Psoas muscle (tissue), 8 donors: Measurements from ENCODE around the gene PSMF1. TPM values are rescaled to one million over a fixed set of nuclear protein-coding genes. Genes with fewer than 3 reads are reported as not detected.

Source experiments
- ATAC-seq, 4 donors: fragments of 200-7000 bp; cut with Tn5 transposase; one replicate each; pipeline ENCODE4 v1.9.1; 2020; ENCODE audit warnings: moderate library complexity in 3 of 4, mild to moderate bottlenecking in 2 of 4
- DNase-seq, 2 donors: peaks; one replicate each; pipeline ENCODE4 v3.0.0-alpha.2; 2020
- H3K27ac ChIP-seq: fragments of 200-600 bp; one replicate; pipeline ENCODE4 v1.8.0; 2022
- H3K27me3 ChIP-seq, 3 donors: fragments of 200-600 bp in 1 of 3; one replicate each; pipeline versions ENCODE4 v1.6.1 to v1.8.0; 2013 to 2022; ENCODE audit warnings: low read length in 2 of 3, mild to moderate bottlenecking in 2 of 3, moderate library complexity in 1 of 3; ENCODE audit not compliant: insufficient read depth in 3 of 3
- H3K36me3 ChIP-seq, 2 donors: fragments of 200-600 bp in 1 of 2; one replicate each; pipeline versions ENCODE4 v1.6.1 to v1.8.0; 2013 to 2022; ENCODE audit warnings: low read depth in 1 of 2, mild to moderate bottlenecking in 1 of 2, moderate library complexity in 1 of 2; ENCODE audit not compliant: insufficient read depth in 1 of 2
- H3K4me1 ChIP-seq: fragments of 200-600 bp; one replicate; pipeline ENCODE4 v1.8.0; 2022
- H3K4me3 ChIP-seq: fragments of 200-600 bp; one replicate; pipeline ENCODE4 v1.8.0; 2022; ENCODE audit warnings: mild to moderate bottlenecking
- H3K9me3 ChIP-seq: fragments of 200-600 bp; one replicate; pipeline ENCODE4 v1.8.0; 2022
- CTCF ChIP-seq: fragments of 200-600 bp; IDR thresholded peaks from one replicate; pipeline ENCODE4 v1.8.0; 2022; ENCODE audit warnings: antibody characterized with exemption
- WGBS, 3 donors: extraction: QIAGEN DNeasy Blood & Tissue Kit; methylation state at CpG; one replicate each; pipeline versions ENCODE4 v1.1.6 to v1.1.7; 2013; 5-methylcytosine and 5-hydroxymethylcytosine counted together
- intact Hi-C, 2 donors: fragments of 100-400 bp; cut with DNase I; formaldehyde crosslinking; loops; one replicate each; pipeline versions ENCODE4 v1.11.0 to v1.14.2; 2022
- polyA plus RNA-seq, 3 donors: library from polyadenylated mRNA; stranded (reverse); fragments of 200-250 nt; gene quantifications; one replicate each; pipeline ENCODE4 v1.2.3, GENCODE V29; 2013
- total RNA-seq, 4 donors: library from RNA; stranded (reverse); fragmentation: NEBNext Ultra II Directional in 2 of 4; extraction: Animal tissue kit (Norgen Biotek cat#: 25700) in 2 of 4; gene quantifications; one replicate each; pipeline versions ENCODE4 v1.2.1 to v1.2.4, GENCODE V29; 2021 to 2023
- donor health status: healthy with polysubstance abuse.
- donor health status: DM: no; HTN: no; CAD: no; lungs with moderate emphysema.
- donor health status: Bipolar disorder and iron deficiency.
- donor health status: healthy.
- donor health status: DM: yes; HTN: yes; CAD: no.
- donor health status: DM: no; HTN: no; CAD: no.
- donor health status: DM: no; HTN: no; CAD: no.
- donor health status: DM: yes; HTN: yes; CAD: no.

Gene PSMF1
- total and polyA plus RNA-seq, 7 donors, result 81.0 to 159 (median 137) TPM

- 70 to 76% (median 72%) methylated on average over 2 of the region's 2 CpGs for WGBS, 3 donors
- ATAC-seq (no peak), DNase-seq (no peak)
- Histone ChIP-seq H3K27ac (no peak overlapping the region), H3K4me1 (no peaks in the 10 kb centered on the region), H3K36me3 (peaks cover 14 to 94% of the 10 kb centered on the region in 2 donors), H3K4me3 (no peak overlapping the region), H3K9me3 (no peaks in the 10 kb centered on the region), H3K27me3 (no peaks in the 10 kb centered on the region)
- no peak for TF ChIP-seq CTCF
- intact Hi-C loops, result no loop called here
These were observed 45.3 kb downstream of the PSMF1 start for GRCh38 chr20:1163653-1164052.

- DNase-seq (no peak), ATAC-seq (no peak)
- H3K27ac ChIP-seq, result no peak overlapping the region
- no peak overlapping the region for H3K4me3 ChIP-seq
- TF ChIP-seq CTCF, result no peak
- intact Hi-C loops, result no loop called here
- H3K36me3 ChIP-seq, result peaks cover 19 to 99% of the 10 kb centered on the region in 2 donors
- no peaks in the 10 kb centered on the region for H3K27me3 ChIP-seq
- no peaks in the 10 kb centered on the region for H3K9me3 ChIP-seq
- 94 to 98% (median 95%) methylated on average over 7 of the region's 7 CpGs for WGBS, 3 donors
- no peaks in the 10 kb centered on the region for H3K4me1 ChIP-seq
These were observed 46.5 kb downstream of the PSMF1 start for GRCh38 chr20:1164871-1165270.

GRCh38 chr20:1165521-1165920 is 47.1 kb downstream of the PSMF1 start:
- no peaks in the 10 kb centered on the region for H3K27me3 ChIP-seq
- H3K36me3 ChIP-seq, result peaks cover 19 to 99% of the 10 kb centered on the region in 2 donors
- H3K4me3 ChIP-seq, result no peak overlapping the region
- no peak overlapping the region for H3K27ac ChIP-seq
- no peak for TF ChIP-seq CTCF
- WGBS, 3 donors, result 89 to 96% (median 94%) methylated on average over 1 of the region's 1 CpG
- ATAC-seq (no peak), DNase-seq (no peak)
- H3K4me1 ChIP-seq, result no peaks in the 10 kb centered on the region
- intact Hi-C loops, result no loop called here
- no peaks in the 10 kb centered on the region for H3K9me3 ChIP-seq

- H3K27ac ChIP-seq, result no peak overlapping the region
- WGBS, 3 donors, result 96 to 97% (median 96%) methylated on average over 9 of the region's 9 CpGs
- intact Hi-C loops, result no loop called here
These were observed 47.5 kb downstream of the PSMF1 start for GRCh38 chr20:1165941-1166340.

More at GRCh38 chr20:1165941-1166340, 47.5 kb downstream of the PSMF1 start:
- H3K4me1 ChIP-seq, result no peaks in the 10 kb centered on the region
- peaks cover 19 to 99% of the 10 kb centered on the region in 2 donors for H3K36me3 ChIP-seq
- ATAC-seq, result no peak
- DNase-seq, result no peak
- H3K27me3 ChIP-seq, result no peaks in the 10 kb centered on the region
- no peak for TF ChIP-seq CTCF
- H3K9me3 ChIP-seq, result no peaks in the 10 kb centered on the region
- no peak overlapping the region for H3K4me3 ChIP-seq
